Adrenal gland (tissue), 5 donors: ENCODE results near the gene QTRT2.

Experiments
- POLR2A ChIP-seq, 2 donors: fragments of 450-650 bp; IDR thresholded peaks; one replicate each; pipeline ENCODE4 v1.6.1; 2017; ENCODE audit warnings: antibody characterized with exemption in 2 of 2, mild to moderate bottlenecking in 2 of 2, moderate library complexity in 1 of 2
- TF ChIP-seq, protein P1 (sequence below), 6 experiments: fragments of 450-650 bp in 4 of 6; fragments of 200-600 bp in 2 of 6; sonication (generic) in 1 of 6; IDR thresholded peaks; 1 replicate in 5 of 6; 2 replicates in 1 of 6; pipeline versions ENCODE4 v1.5.1 to v1.8.0; 2016 to 2021; ENCODE audit warnings: antibody characterized with exemption in 6 of 6, mild to moderate bottlenecking in 2 of 6, moderate library complexity in 1 of 6
- donor health status: DM: no; HTN: no; CAD: no.

DNA sequence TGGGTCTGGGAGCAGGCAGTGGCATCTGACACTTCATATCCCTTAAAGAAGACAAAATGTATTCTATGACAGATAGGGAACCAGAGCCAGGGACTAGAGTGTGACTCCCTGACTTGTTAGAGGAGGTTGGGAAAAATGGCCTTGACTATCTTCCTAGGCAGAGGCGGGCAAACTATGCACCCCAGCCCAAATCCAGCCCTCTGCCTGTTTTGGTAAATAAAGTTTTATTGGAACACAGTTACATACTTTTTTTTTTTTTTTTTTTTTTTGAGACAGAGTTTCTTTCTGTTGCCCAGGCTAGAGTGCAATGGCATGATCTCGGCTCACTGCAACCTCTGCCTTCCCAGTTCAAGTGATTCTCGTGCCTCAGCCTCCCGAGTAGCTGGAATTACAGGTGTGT, 47.3 kb downstream of the QTRT2 start:
- no peak for TF ChIP-seq POLR2A (IDR thresholded peaks at IDR 0.05)
- TF ChIP-seq, protein P1, sequence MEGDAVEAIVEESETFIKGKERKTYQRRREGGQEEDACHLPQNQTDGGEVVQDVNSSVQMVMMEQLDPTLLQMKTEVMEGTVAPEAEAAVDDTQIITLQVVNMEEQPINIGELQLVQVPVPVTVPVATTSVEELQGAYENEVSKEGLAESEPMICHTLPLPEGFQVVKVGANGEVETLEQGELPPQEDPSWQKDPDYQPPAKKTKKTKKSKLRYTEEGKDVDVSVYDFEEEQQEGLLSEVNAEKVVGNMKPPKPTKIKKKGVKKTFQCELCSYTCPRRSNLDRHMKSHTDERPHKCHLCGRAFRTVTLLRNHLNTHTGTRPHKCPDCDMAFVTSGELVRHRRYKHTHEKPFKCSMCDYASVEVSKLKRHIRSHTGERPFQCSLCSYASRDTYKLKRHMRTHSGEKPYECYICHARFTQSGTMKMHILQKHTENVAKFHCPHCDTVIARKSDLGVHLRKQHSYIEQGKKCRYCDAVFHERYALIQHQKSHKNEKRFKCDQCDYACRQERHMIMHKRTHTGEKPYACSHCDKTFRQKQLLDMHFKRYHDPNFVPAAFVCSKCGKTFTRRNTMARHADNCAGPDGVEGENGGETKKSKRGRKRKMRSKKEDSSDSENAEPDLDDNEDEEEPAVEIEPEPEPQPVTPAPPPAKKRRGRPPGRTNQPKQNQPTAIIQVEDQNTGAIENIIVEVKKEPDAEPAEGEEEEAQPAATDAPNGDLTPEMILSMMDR (IDR thresholded peaks at IDR 0.05) = no peak
